HepG2 (cell line): ENCODE data around the gene CACNA2D3. TPM values are rescaled to one million over a fixed set of nuclear protein-coding genes. Genes with fewer than 3 reads are reported as not detected.

Experiments used
- ATAC-seq: fragments of 200-7000 bp; cut with Tn5 transposase; 3 replicates; pipeline ENCODE4 v1.9.1; 2020; ENCODE audit warnings: mild to moderate bottlenecking, moderate library complexity
- BruUV-seq: library from RNA; stranded (reverse); fragments of 400-500 nt; replicated peaks from 2 replicates; lab custom pipeline; 2021; lab: Mats Ljungman, UMichigan
- CTCF ChIA-PET: fragments of 300-600 bp; formaldehyde crosslinking; extraction: SDS; loops from one replicate; lab custom pipeline; 2021; ENCODE audit warnings: low total read pairs, inconsistent platforms, low intra/inter-chr PET ratio; lab: Yijun Ruan, JAX
- POLR2A ChIA-PET: fragments of 350-600 bp; sonication (Branson Sonifier 250); formaldehyde crosslinking; loops from one replicate; lab custom pipeline; 2020; ENCODE audit warnings: antibody characterized with exemption, inconsistent platforms; lab: Yijun Ruan, JAX
- DNase-seq: peaks from one replicate; pipeline ENCODE4 v3.0.0-alpha.2; 2015; ENCODE audit warnings: low spot score
- FAIRE-seq: peaks from 3 replicates; lab custom pipeline; 2011; peaks lifted over from hg19 to GRCh38; lab: Jason Lieb, UNC
- H2AFZ ChIP-seq: one replicate; pipeline ENCODE4 v1.6.1; 2011; ENCODE audit warnings: low read length, inconsistent platforms
- H3K27ac ChIP-seq: fragments of 300-600 bp; 3 replicates; pipeline ENCODE4 v1.8.0; 2011; ENCODE audit warnings: mixed run types, mild to moderate bottlenecking, mixed read lengths, low read length, inconsistent platforms; ENCODE audit not compliant: insufficient read depth; ENCODE audit errors: extremely low read length
- H3K27me3 ChIP-seq, 2 experiments: fragments of 200-600 bp in 1 of 2; 2 replicates in 1 of 2; 3 replicates in 1 of 2; pipeline versions ENCODE4 v1.6.0 to v1.8.0; 2011; ENCODE audit warnings: low read length in 2 of 2, mild to moderate bottlenecking in 2 of 2, moderate library complexity in 2 of 2, inconsistent platforms in 1 of 2; ENCODE audit not compliant: insufficient read depth in 2 of 2, control insufficient read depth in 1 of 2
- H3K36me3 ChIP-seq, 2 experiments: fragments of 200-600 bp in 1 of 2; replicated peaks in 1 of 2; 2 replicates in 1 of 2; 3 replicates in 1 of 2; pipeline versions ENCODE4 v1.5.1 to v1.8.0; 2011; ENCODE audit warnings: low read length in 2 of 2, inconsistent platforms in 1 of 2; ENCODE audit not compliant: insufficient read depth in 2 of 2, control insufficient read depth in 1 of 2
- H3K4me1 ChIP-seq: 2 replicates; pipeline ENCODE4 v1.5.1; 2012; ENCODE audit warnings: low read length, inconsistent platforms; ENCODE audit not compliant: insufficient read depth
- H3K4me2 ChIP-seq: 2 replicates; pipeline ENCODE4 v1.6.0; 2011; ENCODE audit warnings: low read depth, low read length, inconsistent platforms
- H3K4me3 ChIP-seq, 3 experiments: fragments of 200-600 bp in 1 of 3; sonication (generic), shearing (Covaris generic) in 1 of 3; replicated peaks in 1 of 3; 2 replicates each; pipeline ENCODE4 v1.5.1; 2011 to 2016; ENCODE audit warnings: low read length in 3 of 3, inconsistent platforms in 2 of 3, low read depth in 2 of 3, mild to moderate bottlenecking in 2 of 3, control low read depth in 1 of 3, mixed read lengths in 1 of 3; ENCODE audit not compliant: insufficient read depth in 1 of 3
- H3K79me2 ChIP-seq: one replicate; pipeline ENCODE4 v1.6.1; 2011; ENCODE audit warnings: low read length, inconsistent platforms; ENCODE audit not compliant: insufficient read depth
- H3K9ac ChIP-seq: 2 replicates; pipeline ENCODE4 v1.6.0; 2011; ENCODE audit warnings: mild to moderate bottlenecking, low read depth, low read length, inconsistent platforms; ENCODE audit not compliant: insufficient read depth
- H3K9me3 ChIP-seq: 2 replicates; pipeline ENCODE4 v1.5.1; 2012; ENCODE audit warnings: mild to moderate bottlenecking, low read length
- H4K20me1 ChIP-seq: 2 replicates; pipeline ENCODE4 v1.6.0; 2011; ENCODE audit warnings: inconsistent platforms, mild to moderate bottlenecking, low read length, moderate library complexity; ENCODE audit not compliant: insufficient read depth
- BCL6 ChIP-seq: IDR thresholded peaks from 2 replicates; pipeline ENCODE4 v1.6.1; 2016; ENCODE audit warnings: missing genetic modification reagents, missing compliant biosample characterization
- ZFP36L1 ChIP-seq: sonication (generic); formaldehyde crosslinking; IDR thresholded peaks from 2 replicates; pipeline ENCODE4 v1.8.0; 2022; ENCODE audit warnings: mild to moderate bottlenecking, missing genetic modification reagents, moderate library complexity
- ZNF629 ChIP-seq: sonication (generic); formaldehyde crosslinking; conservative IDR thresholded peaks from 2 replicates; pipeline ENCODE4 v1.5.0; 2020; ENCODE audit warnings: missing genetic modification reagents
- WGBS: methylation state at CpG from one replicate; pipeline ENCODE4 v1.1.6; 2017; ENCODE audit warnings: low lambda C conversion rate; 5-methylcytosine and 5-hydroxymethylcytosine counted together
- in situ Hi-C: cut with HindIII; loops from 2 replicates; pipeline ENCODE4 v1.10.0; 2017; ENCODE audit warnings: low pct_unique_long_range_greater_than_20kb; ENCODE audit not compliant: extremely low pct_ligation_motif_present
- intact Hi-C: fragments of 100-400 bp; cut with micrococcal nuclease; formaldehyde crosslinking; loops from one replicate; pipeline ENCODE4 v1.10.0; 2022; ENCODE audit not compliant: unreplicated experiment
- polyA plus RNA-seq, 8 experiments: library from polyadenylated mRNA; depleted of rRNA in 3 of 8; stranded (reverse) in 7 of 8; unstranded in 1 of 8; fragments of >200 nt; fragmentation: Illumina TruSeq in 4 of 8; extraction: Trizol in 4 of 8; gene quantifications; 2 replicates each; pipeline versions ENCODE4 v1.2.1 to v1.2.3, GENCODE V29; 2011 to 2016; ENCODE audit warnings: low read depth in 4 of 8, missing spikeins in 1 of 8, mixed read lengths in 1 of 8; ENCODE audit not compliant: insufficient read depth in 1 of 8
- total RNA-seq, 5 experiments: library from RNA; depleted of rRNA; stranded (reverse); fragments of >200 nt; fragmentation: Illumina TruSeq; extraction: Trizol; gene quantifications; 2 replicates each; pipeline ENCODE4 v1.2.3, GENCODE V29; 2016; ENCODE audit warnings: low read depth in 1 of 5

Gene CACNA2D3
- total and polyA plus RNA-seq, 2 of the 13 experiments (the other 11 are each of a cell fraction or from before 2014, with no cell fraction given), result not detected

DNA sequence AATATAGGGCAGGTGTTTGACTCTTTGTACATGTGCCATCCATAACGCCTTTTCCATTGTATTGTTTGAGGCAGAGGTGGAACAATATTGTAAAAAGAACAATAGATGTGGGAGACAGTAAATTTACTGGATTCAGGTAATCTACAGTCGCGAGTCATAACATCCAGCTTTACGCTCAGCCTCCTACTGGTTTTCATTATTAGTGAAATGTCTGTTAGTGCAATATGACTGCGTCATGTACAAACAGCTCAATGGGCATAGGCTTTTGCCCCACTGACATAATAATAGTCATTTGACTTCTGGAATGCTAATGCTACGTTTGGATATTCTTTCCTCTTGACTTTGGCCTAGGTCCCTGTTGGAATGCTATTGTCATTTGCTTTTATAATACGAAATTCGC is 9.5 kb downstream of the CACNA2D3 start:
- Histone ChIP-seq H3K4me2 (no peak overlapping the region), H3K9ac (no peak overlapping the region), H3K27ac (no peak overlapping the region), H4K20me1 (no peaks in the 10 kb centered on the region), H3K4me3 (no peak overlapping the region), H3K4me1 (no peaks in the 10 kb centered on the region), H2AFZ (no peak overlapping the region), H3K36me3 (no peaks in the 10 kb centered on the region)
- 13% methylated on average over 8 of the region's 8 CpGs for WGBS
- in situ Hi-C loops (no loop called here), intact Hi-C loops (no loop called here)
- ATAC-seq (no peak), FAIRE-seq (no peak)
- ChIA-PET CTCF (no interaction called here), POLR2A (no interaction called here)
- no peak for TF ChIP-seq ZFP36L1
- TF ChIP-seq, all 625 proteins: peak for 0
- Histone ChIP-seq H3K27me3 (peaks cover 0 to 22% of the 10 kb centered on the region in 2 experiments; a peak in 2 of 5 replicates), H3K9me3 (no peaks in the 10 kb centered on the region), H3K79me2 (no peaks in the 10 kb centered on the region)
- BruUV-seq, result no TSS peak
- no peak for DNase-seq

GRCh38 chr3:54132685-54133084 is 10.3 kb downstream of the CACNA2D3 start:
- no peaks in the 10 kb centered on the region for H3K9me3 ChIP-seq
- FAIRE-seq, result no peak
- no peaks in the 10 kb centered on the region for H3K36me3 ChIP-seq
- in situ Hi-C loops, result no loop called here
- BruUV-seq, result no TSS peak
- CTCF ChIA-PET, result no interaction called here
- no peaks in the 10 kb centered on the region for H3K4me1 ChIP-seq
- 1% methylated on average over 3 of the region's 3 CpGs for WGBS
- intact Hi-C loops, result no loop called here
- H3K4me2 ChIP-seq, result no peak overlapping the region
- no peak overlapping the region for H3K27ac ChIP-seq
- no peak overlapping the region for H3K4me3 ChIP-seq
- ATAC-seq, result no peak
- no peak for DNase-seq
- H4K20me1 ChIP-seq, result no peaks in the 10 kb centered on the region
- POLR2A ChIA-PET, result no interaction called here
- no peaks in the 10 kb centered on the region for H3K79me2 ChIP-seq
- H3K9ac ChIP-seq, result no peak overlapping the region
- peaks cover 0 to 14% of the 10 kb centered on the region in 2 experiments; a peak in 2 of 5 replicates for H3K27me3 ChIP-seq
- TF ChIP-seq BCL6 (CRISPR knock-in tag) (no peak), ZNF629 (CRISPR knock-in tag) (peak; percentile 66)
- H2AFZ ChIP-seq, result no peak overlapping the region
